Endometrium (tissue), 2 donors: ENCODE measurements around the gene TRMT1.
A peak's percentile ranks its signal among the peaks of the same experiment; 100 is the strongest.

ENCODE experiments used
- FAIRE-seq: peaks from 2 replicates; lab custom pipeline; 2012; peaks lifted over from hg19 to GRCh38; lab: Jason Lieb, UNC
- donor health status: control.
- donor health status: control.

TRMT1 gene

GRCh38 chr19:13070425-13071140 lies 46.0 kb downstream of the TRMT1 start:
- no peak for FAIRE-seq

GRCh38 chr19:13069415-13070359 lies 46.9 kb downstream of the TRMT1 start:
- no peak for FAIRE-seq

- FAIRE-seq, result no peak
Measured at GRCh38 chr19:13068085-13068846, 48.3 kb downstream of the TRMT1 start.

GRCh38 chr19:13066933-13067807 lies 49.4 kb downstream of the TRMT1 start:
- FAIRE-seq, result no peak

- FAIRE-seq, result no peak
Measured at GRCh38 chr19:13066226-13066625, 50.3 kb downstream of the TRMT1 start.

GRCh38 chr19:13064092-13064489 lies 52.4 kb downstream of the TRMT1 start:
- FAIRE-seq, result no peak

GRCh38 chr19:13063461-13064091 lies 53.0 kb downstream of the TRMT1 start:
- no peak for FAIRE-seq

- no peak for FAIRE-seq
Measured at GRCh38 chr19:13062317-13062716, 54.2 kb downstream of the TRMT1 start.

GRCh38 chr19:13060964-13061927 lies 55.3 kb downstream of the TRMT1 start:
- peak; percentile 35 for FAIRE-seq

- no peak for FAIRE-seq
Measured at GRCh38 chr19:13060233-13060963, 56.1 kb downstream of the TRMT1 start.

- FAIRE-seq, result no peak
Measured at GRCh38 chr19:13058951-13059660, 57.4 kb downstream of the TRMT1 start.

- FAIRE-seq, result no peak
Measured at GRCh38 chr19:13057744-13058143, 58.8 kb downstream of the TRMT1 start.

GRCh38 chr19:13057147-13057572 lies 59.4 kb downstream of the TRMT1 start:
- FAIRE-seq, result no peak

GRCh38 chr19:13056052-13056660 lies 60.4 kb downstream of the TRMT1 start:
- FAIRE-seq, result no peak

GRCh38 chr19:13055213-13056051 lies 61.1 kb downstream of the TRMT1 start:
- peak; percentile 45 for FAIRE-seq
